Measurements from ENCODE around the gene TNFAIP8L1.
"Not testable (repeated sequence)": the region's sequence is repeated elsewhere in the genome, so short reads cannot be mapped to it uniquely, and the experiment has no call there.

Gene TNFAIP8L1

GRCh38 chr19:4678881-4679790 lies 39.8 kb downstream of the TNFAIP8L1 start:
- DNase-seq (ENCODE audit: low read depth in 2 of 2): no peak

GRCh38 chr19:4680021-4680420 lies 40.7 kb downstream of the TNFAIP8L1 start:
- DNase-seq (ENCODE audit: low read depth in 2 of 2): not testable (repeated sequence)

GRCh38 chr19:4682417-4683200 lies 43.3 kb downstream of the TNFAIP8L1 start:
- DNase-seq (ENCODE audit: low read depth in 2 of 2): no peak

- no peak for DNase-seq (ENCODE audit: low read depth in 2 of 2)
Measured at GRCh38 chr19:4684312-4685095, 45.2 kb downstream of the TNFAIP8L1 start.

GRCh38 chr19:4686700-4687099 lies 47.4 kb downstream of the TNFAIP8L1 start:
- no peak for DNase-seq (ENCODE audit: low read depth in 2 of 2)

- DNase-seq (ENCODE audit: low read depth in 2 of 2): no peak
Measured at GRCh38 chr19:4687396-4687795, 48.1 kb downstream of the TNFAIP8L1 start.

GRCh38 chr19:4688587-4688986 lies 49.3 kb downstream of the TNFAIP8L1 start:
- no peak for DNase-seq (ENCODE audit: low read depth in 2 of 2)

- no peak for DNase-seq (ENCODE audit: low read depth in 2 of 2)
Measured at GRCh38 chr19:4689403-4689802, 50.1 kb downstream of the TNFAIP8L1 start.

GRCh38 chr19:4690361-4690760 lies 51.0 kb downstream of the TNFAIP8L1 start:
- no peak for DNase-seq (ENCODE audit: low read depth in 2 of 2)

- no peak for DNase-seq (ENCODE audit: low read depth in 2 of 2)
Measured at GRCh38 chr19:4691373-4691772, 52.1 kb downstream of the TNFAIP8L1 start.

GRCh38 chr19:4692251-4693077 lies 53.1 kb downstream of the TNFAIP8L1 start:
- DNase-seq (ENCODE audit: low read depth in 2 of 2): no peak

- no peak for DNase-seq (ENCODE audit: low read depth in 2 of 2)
Measured at GRCh38 chr19:4693078-4693350, 53.7 kb downstream of the TNFAIP8L1 start.

GRCh38 chr19:4693471-4694121 lies 54.3 kb downstream of the TNFAIP8L1 start:
- DNase-seq (ENCODE audit: low read depth in 2 of 2): no peak

- DNase-seq (ENCODE audit: low read depth in 2 of 2): no peak
Measured at GRCh38 chr19:4694211-4694987, 55.1 kb downstream of the TNFAIP8L1 start.

GRCh38 chr19:4695224-4695731 lies 56.0 kb downstream of the TNFAIP8L1 start:
- no peak for DNase-seq (ENCODE audit: low read depth in 2 of 2)

GRCh38 chr19:4697304-4697703 lies 58.0 kb downstream of the TNFAIP8L1 start:
- no peak for DNase-seq (ENCODE audit: low read depth in 2 of 2)

GRCh38 chr19:4699826-4700692 lies 60.7 kb downstream of the TNFAIP8L1 start:
- DNase-seq (ENCODE audit: low read depth in 2 of 2): no peak

- no peak for DNase-seq (ENCODE audit: low read depth in 2 of 2)
Measured at GRCh38 chr19:4700693-4700970, 61.3 kb downstream of the TNFAIP8L1 start.

GRCh38 chr19:4701557-4701956 lies 62.2 kb downstream of the TNFAIP8L1 start:
- no peak for DNase-seq (ENCODE audit: low read depth in 2 of 2)

Data from stimulated activated CD4-positive, alpha-beta T cell treated with anti-CD3 and anti-CD28 coated beads, Interleukin-1b, Interleukin-23, amount 100 ng/mL, for 1 hour (primary cell).